Measurements from ENCODE around the gene ATXN3. TPM values are rescaled to one million over a fixed set of nuclear protein-coding genes. Genes with fewer than 3 reads are reported as not detected.

The ATXN3 gene
- total RNA-seq, 1 donor from 2014 or later = 24.2 TPM

GRCh38 chr14:92033906-92034687 lies 72.3 kb downstream of the ATXN3 start:
- H3K36me3 Mint-ChIP-seq (ENCODE audit: low read depth, unreplicated experiment) = peaks cover 2% of the 10 kb centered on the region

GRCh38 chr14:92033433-92033832 lies 72.9 kb downstream of the ATXN3 start:
- Histone ChIP-seq H3K4me2 (ENCODE audit: low read length) (no peak overlapping the region), H3K79me2 (ENCODE audit: insufficient read depth, low read length) (peaks cover 52% of the 10 kb centered on the region), H3K4me1 (ENCODE audit: insufficient read depth, low read length) (peaks cover 16% of the 10 kb centered on the region), H3K27me3 (ENCODE audit: insufficient read depth, low read length) (no peaks in the 10 kb centered on the region), H3K27ac (ENCODE audit: low read depth, low read length) (no peak overlapping the region), H3K4me3 (ENCODE audit: insufficient read depth, low read depth, low read length) (no peak overlapping the region), H3K9me3 (ENCODE audit: insufficient read depth, low read depth, low read length) (no peaks in the 10 kb centered on the region), H4K20me1 (ENCODE audit: insufficient read depth, low read length) (peaks cover 35% of the 10 kb centered on the region), H3K9ac (ENCODE audit: low read length) (no peak overlapping the region), H2AFZ (ENCODE audit: low read depth, low read length) (no peak overlapping the region), H3K36me3 (ENCODE audit: insufficient read depth, low read length) (peaks cover 8% of the 10 kb centered on the region)
- Mint-ChIP-seq H3K9me3 (ENCODE audit: unreplicated experiment) (no peaks in the 10 kb centered on the region), H3K27ac (ENCODE audit: unreplicated experiment) (no peak overlapping the region), H3K4me3 (ENCODE audit: unreplicated experiment) (peak overlapping the region; percentile 4), H3K36me3 (ENCODE audit: low read depth, unreplicated experiment) (peaks cover 2% of the 10 kb centered on the region), H3K27me3 (ENCODE audit: low read depth, unreplicated experiment) (no peaks in the 10 kb centered on the region), H3K4me1 (ENCODE audit: low read depth, unreplicated experiment) (peaks cover 16% of the 10 kb centered on the region)
- DNase-seq (ENCODE audit: low read depth) (no peak), FAIRE-seq (no peak)
- TF ChIP-seq EZH2 (IDR thresholded peaks at IDR 0.05; ENCODE audit: insufficient read depth, low read length) = no peak
- TF ChIP-seq CTCF (IDR thresholded peaks at IDR 0.05; ENCODE audit: insufficient read depth, low read depth, low read length) = no peak

More at GRCh38 chr14:92033906-92034687, 72.3 kb downstream of the ATXN3 start:
- H3K27ac ChIP-seq (ENCODE audit: low read depth, low read length) = no peak overlapping the region
- no peak overlapping the region for H3K4me2 ChIP-seq (ENCODE audit: low read length)
- H4K20me1 ChIP-seq (ENCODE audit: insufficient read depth, low read length) = peaks cover 35% of the 10 kb centered on the region
- Mint-ChIP-seq H3K4me3 (ENCODE audit: unreplicated experiment) (no peak overlapping the region), H3K4me1 (ENCODE audit: low read depth, unreplicated experiment) (peaks cover 16% of the 10 kb centered on the region), H3K27ac (ENCODE audit: unreplicated experiment) (no peak overlapping the region), H3K27me3 (ENCODE audit: low read depth, unreplicated experiment) (no peaks in the 10 kb centered on the region), H3K9me3 (ENCODE audit: unreplicated experiment) (no peaks in the 10 kb centered on the region)
- H3K4me1 ChIP-seq (ENCODE audit: insufficient read depth, low read length) = peaks cover 20% of the 10 kb centered on the region
- peaks cover 8% of the 10 kb centered on the region for H3K36me3 ChIP-seq (ENCODE audit: insufficient read depth, low read length)
- H3K9ac ChIP-seq (ENCODE audit: low read length) = no peak overlapping the region
- DNase-seq (ENCODE audit: low read depth) = no peak
- H3K27me3 ChIP-seq (ENCODE audit: insufficient read depth, low read length) = no peaks in the 10 kb centered on the region
- H3K9me3 ChIP-seq (ENCODE audit: insufficient read depth, low read depth, low read length) = no peaks in the 10 kb centered on the region
- H3K79me2 ChIP-seq (ENCODE audit: insufficient read depth, low read length) = peaks cover 59% of the 10 kb centered on the region
- no peak for FAIRE-seq
- TF ChIP-seq EZH2 (IDR thresholded peaks at IDR 0.05; ENCODE audit: insufficient read depth, low read length) (no peak), CTCF (IDR thresholded peaks at IDR 0.05; ENCODE audit: insufficient read depth, low read depth, low read length) (no peak)
- no peak overlapping the region for H2AFZ ChIP-seq (ENCODE audit: low read depth, low read length)
- no peak overlapping the region for H3K4me3 ChIP-seq (ENCODE audit: insufficient read depth, low read depth, low read length)
